SK-N-SH treated with all-trans-retinoic acid at 6 μM for 48 hours (cell line): Measurements from ENCODE around the gene AMIGO3.

Experiments
- ATAC-seq: fragments of 200-7000 bp; cut with Tn5 transposase; 3 replicates; pipeline ENCODE4 v1.9.1; 2020; ENCODE audit warnings: mild to moderate bottlenecking, moderate library complexity
- ARNTL ChIP-seq: fragments of 450-650 bp; formaldehyde crosslinking; IDR thresholded peaks from 2 replicates; pipeline ENCODE4 v1.5.0; 2020; ENCODE audit warnings: low read depth, mild to moderate bottlenecking, moderate library complexity, borderline replicate concordance
- BACH2 ChIP-seq: fragments of 250-450 bp; sonication (Bioruptor Pico); IDR thresholded peaks from 2 replicates; pipeline ENCODE4 v1.9.0; 2021; ENCODE audit warnings: mild to moderate bottlenecking, borderline replicate concordance
- CREB5 ChIP-seq: fragments of 250-450 bp; sonication (Bioruptor Pico); IDR thresholded peaks from 2 replicates; pipeline ENCODE4 v1.5.1; 2020; ENCODE audit warnings: low read depth, mild to moderate bottlenecking, moderate library complexity
- CSDC2 ChIP-seq: fragments of 250-450 bp; sonication (Bioruptor Pico); IDR thresholded peaks from 2 replicates; pipeline ENCODE4 v1.5.0; 2020; ENCODE audit warnings: mild to moderate bottlenecking, moderate library complexity
- CSRNP3 ChIP-seq: fragments of 250-450 bp; sonication (Bioruptor Pico); IDR thresholded peaks from 2 replicates; pipeline ENCODE4 v1.5.1; 2021; ENCODE audit warnings: mild to moderate bottlenecking, moderate library complexity
- ESRRG ChIP-seq: fragments of 250-450 bp; sonication (Bioruptor Pico); IDR thresholded peaks from 2 replicates; pipeline ENCODE4 v1.6.1; 2021; ENCODE audit warnings: mild to moderate bottlenecking
- ISL1 ChIP-seq: fragments of 250-450 bp; sonication (Bioruptor Pico); IDR thresholded peaks from 2 replicates; pipeline ENCODE4 v2.1.2; 2022; ENCODE audit warnings: mild to moderate bottlenecking, moderate library complexity
- PPARA ChIP-seq: fragments of 250-450 bp; sonication (Bioruptor Pico); IDR thresholded peaks from 2 replicates; pipeline ENCODE4 v1.5.0; 2020; ENCODE audit warnings: mild to moderate bottlenecking, borderline replicate concordance
- RARB ChIP-seq: fragments of 250-450 bp; sonication (Bioruptor Pico); IDR thresholded peaks from 2 replicates; pipeline ENCODE4 v1.8.0; 2021; ENCODE audit warnings: mild to moderate bottlenecking, moderate library complexity
- TOX ChIP-seq: fragments of 250-450 bp; sonication (Bioruptor Pico); IDR thresholded peaks from 2 replicates; pipeline ENCODE4 v1.8.0; 2021; ENCODE audit warnings: mild to moderate bottlenecking, moderate library complexity, borderline replicate concordance
- ZC3H10 ChIP-seq: fragments of 250-450 bp; sonication (Bioruptor Pico); IDR thresholded peaks from 2 replicates; pipeline ENCODE4 v1.5.1; 2021; ENCODE audit warnings: mild to moderate bottlenecking, moderate library complexity
- ZFP3 ChIP-seq: fragments of 250-450 bp; sonication (Bioruptor Pico); IDR thresholded peaks from 2 replicates; pipeline ENCODE4 v1.5.0; 2020; ENCODE audit warnings: mild to moderate bottlenecking, moderate library complexity
- ZFP30 ChIP-seq: fragments of 450-650 bp; formaldehyde crosslinking; IDR thresholded peaks from 2 replicates; pipeline ENCODE4 v1.5.0; 2022; ENCODE audit warnings: mild to moderate bottlenecking, moderate library complexity
- ZNF565 ChIP-seq: fragments of 450-650 bp; formaldehyde crosslinking; conservative IDR thresholded peaks from 2 replicates; pipeline ENCODE4 v1.5.0; 2020; ENCODE audit warnings: low read depth, mild to moderate bottlenecking, moderate library complexity
- ZNF70 ChIP-seq: fragments of 450-650 bp; formaldehyde crosslinking; IDR thresholded peaks from 2 replicates; pipeline ENCODE4 v1.5.0; 2020; ENCODE audit warnings: mild to moderate bottlenecking, moderate library complexity
- ZNF8 ChIP-seq: fragments of 450-650 bp; formaldehyde crosslinking; IDR thresholded peaks from 2 replicates; pipeline ENCODE4 v1.5.0; 2020; ENCODE audit warnings: mild to moderate bottlenecking, moderate library complexity
- TF ChIP-seq, protein P1 (sequence below): fragments of 250-450 bp; sonication (Bioruptor Pico); IDR thresholded peaks from 2 replicates; pipeline ENCODE4 v1.8.0; 2021; ENCODE audit warnings: low read depth, mild to moderate bottlenecking, moderate library complexity, borderline replicate concordance
- TF ChIP-seq, protein P2 (sequence below): fragments of 250-450 bp; sonication (Bioruptor Pico); IDR thresholded peaks from 2 replicates; pipeline ENCODE4 v1.5.0; 2020; ENCODE audit warnings: mild to moderate bottlenecking, moderate library complexity
- TF ChIP-seq, protein P3 (sequence below): fragments of 250-450 bp; sonication (Bioruptor Pico); IDR thresholded peaks from 2 replicates; pipeline ENCODE4 v1.8.0; 2020; ENCODE audit warnings: mild to moderate bottlenecking, moderate library complexity, borderline replicate concordance

The AMIGO3 gene

GRCh38 chr3:49714728-49715550, 4.5 kb downstream of the AMIGO3 start:
- ATAC-seq: no peak
- TF ChIP-seq, protein P1, sequence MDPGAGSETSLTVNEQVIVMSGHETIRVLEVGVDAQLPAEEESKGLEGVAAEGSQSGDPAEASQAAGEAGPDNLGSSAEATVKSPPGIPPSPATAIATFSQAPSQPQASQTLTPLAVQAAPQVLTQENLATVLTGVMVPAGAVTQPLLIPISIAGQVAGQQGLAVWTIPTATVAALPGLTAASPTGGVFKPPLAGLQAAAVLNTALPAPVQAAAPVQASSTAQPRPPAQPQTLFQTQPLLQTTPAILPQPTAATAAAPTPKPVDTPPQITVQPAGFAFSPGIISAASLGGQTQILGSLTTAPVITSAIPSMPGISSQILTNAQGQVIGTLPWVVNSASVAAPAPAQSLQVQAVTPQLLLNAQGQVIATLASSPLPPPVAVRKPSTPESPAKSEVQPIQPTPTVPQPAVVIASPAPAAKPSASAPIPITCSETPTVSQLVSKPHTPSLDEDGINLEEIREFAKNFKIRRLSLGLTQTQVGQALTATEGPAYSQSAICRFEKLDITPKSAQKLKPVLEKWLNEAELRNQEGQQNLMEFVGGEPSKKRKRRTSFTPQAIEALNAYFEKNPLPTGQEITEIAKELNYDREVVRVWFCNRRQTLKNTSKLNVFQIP (CRISPR knock-in tag): no peak
- TF ChIP-seq TOX (CRISPR knock-in tag) (no peak), CSRNP3 (CRISPR knock-in tag) (no peak), CSDC2 (CRISPR knock-in tag) (no peak), PPARA (CRISPR knock-in tag) (no peak)

DNA sequence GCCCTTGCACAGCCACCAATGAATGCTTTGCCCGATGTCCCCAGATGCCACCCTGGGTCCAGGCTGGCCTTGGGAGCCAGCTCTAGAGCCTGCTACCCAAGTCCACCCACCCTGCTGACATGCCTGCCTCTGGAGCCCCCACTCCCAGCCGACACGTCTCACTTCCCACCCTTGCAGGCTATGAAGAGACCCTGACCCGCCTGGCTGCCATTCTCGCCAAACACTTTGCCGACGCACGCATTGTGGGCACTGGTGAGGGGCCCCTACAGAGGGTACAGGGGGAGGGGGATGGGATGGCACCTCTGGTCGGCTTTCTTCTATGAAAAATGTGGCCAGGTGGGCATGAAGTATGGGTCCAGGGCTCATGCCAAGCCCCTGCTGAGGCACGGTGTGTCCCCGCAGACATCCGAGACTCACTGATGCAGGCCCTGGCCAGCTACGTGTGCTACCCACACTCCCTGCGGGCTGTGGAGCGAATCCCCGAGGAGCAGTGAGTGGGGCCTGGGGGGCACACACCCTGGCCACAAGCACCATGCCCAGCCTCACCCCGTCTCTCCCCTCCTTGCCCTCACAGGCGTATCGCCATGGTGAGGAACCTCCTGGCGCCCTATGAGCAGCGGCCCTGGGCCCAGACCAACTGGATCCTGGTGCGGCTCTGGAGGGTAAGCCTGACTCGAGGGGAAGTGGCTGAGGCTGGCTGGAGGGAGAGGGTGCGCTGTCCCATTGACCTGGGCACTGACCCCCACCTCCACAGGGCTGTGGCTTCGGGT, 6.0 kb downstream of the AMIGO3 start:
- TF ChIP-seq ZNF8 (CRISPR knock-in tag) (no peak), CSRNP3 (CRISPR knock-in tag) (no peak), ZC3H10 (no peak), ZFP30 (no peak), ARNTL (no peak), RARB (CRISPR knock-in tag) (no peak), ZNF565 (no peak), ZFP3 (CRISPR knock-in tag) (no peak), ISL1 (CRISPR knock-in tag) (no peak), BACH2 (no peak), CREB5 (CRISPR knock-in tag) (no peak), TOX (CRISPR knock-in tag) (no peak), ZNF70 (CRISPR knock-in tag) (no peak), ESRRG (CRISPR knock-in tag) (no peak), PPARA (CRISPR knock-in tag) (no peak)
- TF ChIP-seq, protein P2, sequence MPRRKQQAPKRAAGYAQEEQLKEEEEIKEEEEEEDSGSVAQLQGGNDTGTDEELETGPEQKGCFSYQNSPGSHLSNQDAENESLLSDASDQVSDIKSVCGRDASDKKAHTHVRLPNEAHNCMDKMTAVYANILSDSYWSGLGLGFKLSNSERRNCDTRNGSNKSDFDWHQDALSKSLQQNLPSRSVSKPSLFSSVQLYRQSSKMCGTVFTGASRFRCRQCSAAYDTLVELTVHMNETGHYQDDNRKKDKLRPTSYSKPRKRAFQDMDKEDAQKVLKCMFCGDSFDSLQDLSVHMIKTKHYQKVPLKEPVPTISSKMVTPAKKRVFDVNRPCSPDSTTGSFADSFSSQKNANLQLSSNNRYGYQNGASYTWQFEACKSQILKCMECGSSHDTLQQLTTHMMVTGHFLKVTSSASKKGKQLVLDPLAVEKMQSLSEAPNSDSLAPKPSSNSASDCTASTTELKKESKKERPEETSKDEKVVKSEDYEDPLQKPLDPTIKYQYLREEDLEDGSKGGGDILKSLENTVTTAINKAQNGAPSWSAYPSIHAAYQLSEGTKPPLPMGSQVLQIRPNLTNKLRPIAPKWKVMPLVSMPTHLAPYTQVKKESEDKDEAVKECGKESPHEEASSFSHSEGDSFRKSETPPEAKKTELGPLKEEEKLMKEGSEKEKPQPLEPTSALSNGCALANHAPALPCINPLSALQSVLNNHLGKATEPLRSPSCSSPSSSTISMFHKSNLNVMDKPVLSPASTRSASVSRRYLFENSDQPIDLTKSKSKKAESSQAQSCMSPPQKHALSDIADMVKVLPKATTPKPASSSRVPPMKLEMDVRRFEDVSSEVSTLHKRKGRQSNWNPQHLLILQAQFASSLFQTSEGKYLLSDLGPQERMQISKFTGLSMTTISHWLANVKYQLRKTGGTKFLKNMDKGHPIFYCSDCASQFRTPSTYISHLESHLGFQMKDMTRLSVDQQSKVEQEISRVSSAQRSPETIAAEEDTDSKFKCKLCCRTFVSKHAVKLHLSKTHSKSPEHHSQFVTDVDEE (CRISPR knock-in tag): no peak
- TF ChIP-seq, protein P1 (CRISPR knock-in tag): no peak
- TF ChIP-seq, protein P3, sequence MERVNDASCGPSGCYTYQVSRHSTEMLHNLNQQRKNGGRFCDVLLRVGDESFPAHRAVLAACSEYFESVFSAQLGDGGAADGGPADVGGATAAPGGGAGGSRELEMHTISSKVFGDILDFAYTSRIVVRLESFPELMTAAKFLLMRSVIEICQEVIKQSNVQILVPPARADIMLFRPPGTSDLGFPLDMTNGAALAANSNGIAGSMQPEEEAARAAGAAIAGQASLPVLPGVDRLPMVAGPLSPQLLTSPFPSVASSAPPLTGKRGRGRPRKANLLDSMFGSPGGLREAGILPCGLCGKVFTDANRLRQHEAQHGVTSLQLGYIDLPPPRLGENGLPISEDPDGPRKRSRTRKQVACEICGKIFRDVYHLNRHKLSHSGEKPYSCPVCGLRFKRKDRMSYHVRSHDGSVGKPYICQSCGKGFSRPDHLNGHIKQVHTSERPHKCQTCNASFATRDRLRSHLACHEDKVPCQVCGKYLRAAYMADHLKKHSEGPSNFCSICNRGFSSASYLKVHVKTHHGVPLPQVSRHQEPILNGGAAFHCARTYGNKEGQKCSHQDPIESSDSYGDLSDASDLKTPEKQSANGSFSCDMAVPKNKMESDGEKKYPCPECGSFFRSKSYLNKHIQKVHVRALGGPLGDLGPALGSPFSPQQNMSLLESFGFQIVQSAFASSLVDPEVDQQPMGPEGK: no peak
- TF ChIP-seq, all 23 proteins: peak for 0
- no peak for ATAC-seq
